ENCODE data around the gene PILRB. TPM values are rescaled to one million over a fixed set of nuclear protein-coding genes. Genes with fewer than 3 reads are reported as not detected.

Gene PILRB
- total RNA-seq, 1 experiment from 2014 or later, result 60.2 TPM

- no peaks in the 10 kb centered on the region for H4K20me1 ChIP-seq (ENCODE audit: insufficient read depth)
- ATAC-seq, result no peak
- ChIA-PET CTCF (no interaction called here), RAD21 (ENCODE audit: low non-redundant PET in 1 of 2, low total read pairs in 2 of 2, uncharacterized antibody in 2 of 2, unreplicated experiment in 2 of 2) (no interaction called here), POLR2A (no interaction called here)
- no peaks in the 10 kb centered on the region for H3K27me3 ChIP-seq (ENCODE audit: insufficient read depth, low read length)
- no peak overlapping the region for H3K9ac ChIP-seq (ENCODE audit: low read length)
- H3K36me3 ChIP-seq (ENCODE audit: control insufficient read depth in 1 of 2, insufficient read depth in 2 of 2, low read length in 2 of 2), result 0 out of 4 replicates have a peak, but pooled peaks cover 0 to 2% of the 10 kb centered on the region in 2 experiments
- no peak for DNase-seq (ENCODE audit: low read depth, low spot score)
- no peaks in the 10 kb centered on the region for H3K9me2 ChIP-seq (ENCODE audit: insufficient read depth)
- no peak overlapping the region for H3K4me3 ChIP-seq (replicated peaks in 1 of 2; ENCODE audit: low read depth in 1 of 2, low read length in 2 of 2)
- intact Hi-C loops (cut with micrococcal nuclease), result no loop called here
- no peak overlapping the region for H2AFZ ChIP-seq (ENCODE audit: low read depth, low read length, poor library complexity, severe bottlenecking)
- no TSS peak for BruUV-seq (replicated peaks)
- no peak overlapping the region for H3K27ac ChIP-seq (ENCODE audit: low read depth, low read length)
- TF ChIP-seq EGR1 (IDR thresholded peaks at IDR 0.05; ENCODE audit: low read depth) (no peak), ELF1 (IDR thresholded peaks at IDR 0.05; ENCODE audit: borderline replicate concordance, low read depth) (no peak), ZNF274 (IDR thresholded peaks at IDR 0.05; ENCODE audit: low read depth, low read length) (no peak), ZBTB33 (IDR thresholded peaks at IDR 0.05; ENCODE audit: extremely low read depth, insufficient replicate concordance, low read length) (no peak), ZFX (IDR thresholded peaks at IDR 0.05) (no peak), POLR2A (IDR thresholded peaks at IDR 0.05; ENCODE audit: borderline replicate concordance, extremely low read depth, insufficient read depth, insufficient read length) (no peak), TCF7L2 (IDR thresholded peaks at IDR 0.05; ENCODE audit: borderline replicate concordance, extremely low read depth, insufficient read depth, insufficient read length) (no peak), SRF (IDR thresholded peaks at IDR 0.05; ENCODE audit: low read depth) (no peak), SIN3A (IDR thresholded peaks at IDR 0.05; ENCODE audit: low read depth) (no peak), CTCF (IDR thresholded peaks at IDR 0.05 in 2 of 3, conservative IDR thresholded peaks at IDR 0.05 in 1 of 3; ENCODE audit: borderline replicate concordance in 1 of 3, insufficient read depth in 1 of 3, low read depth in 2 of 3, low read length in 2 of 3) (no peak), CEBPB (IDR thresholded peaks at IDR 0.05; ENCODE audit: low read depth) (no peak), CBX3 (IDR thresholded peaks at IDR 0.05; ENCODE audit: low read depth) (no peak), EZH2 (IDR thresholded peaks at IDR 0.05) (no peak), FOSL1 (IDR thresholded peaks at IDR 0.05; ENCODE audit: low read depth) (no peak), YY1 (IDR thresholded peaks at IDR 0.05; ENCODE audit: extremely low read depth, insufficient replicate concordance, low read depth, low read length) (no peak)
- no peaks in the 10 kb centered on the region for H3K4me1 ChIP-seq (ENCODE audit: control insufficient read depth in 1 of 2, insufficient read depth in 2 of 2, low read length in 2 of 2)
- no peak overlapping the region for H3K4me2 ChIP-seq (ENCODE audit: low read length)
- no peaks in the 10 kb centered on the region for H3K79me2 ChIP-seq (ENCODE audit: insufficient read depth, low read length)
- H3K9me3 ChIP-seq (ENCODE audit: control insufficient read depth in 1 of 2, insufficient read depth in 1 of 2, low read depth in 1 of 2, low read length in 2 of 2), result no peaks in the 10 kb centered on the region
Measured at GRCh38 chr7:100370746-100371145, 12.8 kb downstream of the PILRB start.
